Activated T-helper 17 cell treated with anti-CD3 and anti-CD28 coated beads, Interleukin-2, amount 50 U/mL, for 72 hours (primary cell): ENCODE data around the gene DEFB125. TPM values are rescaled to one million over a fixed set of nuclear protein-coding genes. Genes with fewer than 3 reads are reported as not detected.
"Not testable (repeated sequence)": the region's sequence is repeated elsewhere in the genome, so short reads cannot be mapped to it uniquely, and the experiment has no call there.

Experiments
- ATAC-seq: fragments of 150-1000 bp; cut with Tn5 transposase; replicated peaks from 2 replicates; pipeline ENCODE4 v1.10.0; 2021; ENCODE audit warnings: mild to moderate bottlenecking, moderate library complexity
- H3K27ac Mint-ChIP-seq: one replicate; pipeline ENCODE4 v1.8.0; 2022; ENCODE audit warnings: mixed read lengths
- H3K27me3 Mint-ChIP-seq: one replicate; pipeline ENCODE4 v1.8.0; 2022; ENCODE audit warnings: mixed read lengths
- H3K36me3 Mint-ChIP-seq: one replicate; pipeline ENCODE4 v1.8.0; 2022; ENCODE audit warnings: low read depth, mild to moderate bottlenecking, mixed read lengths
- H3K4me1 Mint-ChIP-seq: one replicate; pipeline ENCODE4 v1.8.0; 2022; ENCODE audit warnings: mixed read lengths
- H3K4me3 Mint-ChIP-seq: one replicate; pipeline ENCODE4 v1.8.0; 2022; ENCODE audit warnings: mild to moderate bottlenecking, mixed read lengths
- H3K9me3 Mint-ChIP-seq: one replicate; pipeline ENCODE4 v1.8.0; 2022; ENCODE audit warnings: mixed read lengths
- total RNA-seq, 2 donors: library from RNA; stranded (reverse); gene quantifications; one replicate each; pipeline ENCODE4 v1.2.3, GENCODE V29; 2022

DEFB125 gene
- total RNA-seq, 2 donors from 2014 or later: not detected

DNA sequence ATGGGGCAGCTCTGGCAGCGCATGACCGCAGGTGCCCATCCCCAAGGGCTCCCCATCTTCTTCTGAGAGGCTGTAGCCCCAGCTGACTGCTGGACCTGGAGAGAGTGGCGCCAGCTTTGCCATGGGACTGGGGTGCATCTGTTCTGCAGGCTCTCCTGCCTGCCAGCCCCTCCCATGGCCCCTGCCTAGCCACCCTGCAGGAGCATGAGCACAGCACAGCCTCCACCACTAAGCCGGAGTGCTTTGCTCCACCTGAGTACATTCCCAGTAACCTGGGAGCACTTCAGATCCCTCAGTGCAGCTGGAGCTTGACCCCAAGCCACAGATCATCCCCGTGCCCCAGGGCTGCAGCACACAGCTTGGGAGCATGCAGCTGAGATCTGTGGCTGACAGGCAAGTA lies 16.0 kb downstream of the DEFB125 start:
- Mint-ChIP-seq H3K36me3 (no peaks in the 10 kb centered on the region), H3K27me3 (peaks cover 49% of the 10 kb centered on the region), H3K27ac (no peak overlapping the region), H3K4me1 (no peaks in the 10 kb centered on the region), H3K9me3 (no peaks in the 10 kb centered on the region), H3K4me3 (no peak overlapping the region)
- ATAC-seq: no peak

DNA sequence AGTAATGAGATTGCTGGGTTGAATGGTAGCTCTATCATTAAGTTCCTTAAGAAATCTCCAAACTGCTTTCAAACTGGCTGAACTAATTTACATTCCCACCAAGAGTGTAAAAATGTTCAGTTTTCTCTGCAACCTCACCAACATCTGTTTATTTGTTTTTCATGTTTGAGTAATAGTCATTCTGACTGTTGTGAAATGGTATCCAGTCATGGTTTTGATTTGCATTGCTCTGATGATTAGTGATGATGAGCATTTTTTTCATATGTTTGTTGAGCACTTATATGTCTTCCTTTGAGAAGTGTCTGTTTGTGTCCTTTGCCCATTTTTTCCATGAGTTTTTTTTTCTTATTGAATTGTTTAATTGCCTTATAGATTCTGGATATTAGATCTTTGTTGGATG lies 24.9 kb downstream of the DEFB125 start:
- Mint-ChIP-seq H3K27me3 (peaks cover 25% of the 10 kb centered on the region), H3K4me3 (no peak overlapping the region), H3K9me3 (peaks cover 8% of the 10 kb centered on the region), H3K4me1 (no peaks in the 10 kb centered on the region), H3K36me3 (no peaks in the 10 kb centered on the region), H3K27ac (no peak overlapping the region)
- ATAC-seq: no peak

DNA sequence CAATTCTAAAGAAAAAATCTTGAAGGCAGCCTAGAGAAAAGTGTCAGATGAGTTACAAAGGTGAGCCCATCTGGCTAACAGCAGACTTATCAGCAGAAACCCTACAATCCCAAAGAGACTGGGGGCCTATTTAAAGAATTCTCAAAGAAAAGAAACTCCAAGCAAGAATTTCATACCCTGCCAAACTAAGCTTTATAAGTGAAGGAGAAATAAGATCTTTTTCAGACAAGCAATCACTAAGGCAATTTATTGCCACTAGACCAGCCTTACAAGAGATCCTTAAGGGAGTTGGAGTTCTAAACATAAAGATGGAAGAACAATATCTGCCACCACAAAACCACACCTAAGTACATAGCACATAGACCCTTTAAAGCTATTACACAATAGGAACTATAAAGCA lies 30.0 kb downstream of the DEFB125 start:
- Mint-ChIP-seq H3K27ac (no peak overlapping the region), H3K4me3 (no peak overlapping the region)

DNA sequence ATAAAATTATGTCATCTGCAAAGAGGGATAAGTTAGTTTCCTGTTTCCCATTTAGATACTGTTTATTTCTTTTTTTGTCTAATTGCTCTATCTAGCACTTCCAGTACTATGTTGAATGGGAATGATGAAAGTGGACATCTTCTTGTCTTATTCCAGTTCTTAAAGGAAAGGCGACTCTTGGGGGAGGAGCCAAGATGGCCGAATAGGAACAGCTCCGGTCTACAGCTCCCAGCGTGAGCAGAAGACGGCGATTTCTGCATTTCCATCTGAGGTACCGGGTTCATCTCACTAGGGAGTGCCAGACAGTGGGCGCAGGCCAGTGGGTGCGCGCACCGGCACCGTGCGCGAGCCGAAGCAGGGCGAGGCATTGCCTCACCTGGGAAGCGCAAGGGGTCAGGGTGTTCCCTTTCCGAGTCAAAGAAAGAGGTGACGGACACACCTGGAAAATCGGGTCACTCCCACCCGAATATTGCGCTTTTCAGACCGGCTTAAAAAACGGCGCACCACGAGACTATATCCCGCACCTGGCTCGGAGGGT lies 42.4 kb downstream of the DEFB125 start:
- not testable (repeated sequence) for ATAC-seq, H3K4me1 Mint-ChIP-seq, H3K4me3 Mint-ChIP-seq, H3K27ac Mint-ChIP-seq, H3K9me3 Mint-ChIP-seq, H3K36me3 Mint-ChIP-seq
- peaks cover 15% of the 10 kb centered on the region for H3K27me3 Mint-ChIP-seq

More for the DNA sequence above, 30.0 kb downstream of the DEFB125 start:
- H3K4me1 Mint-ChIP-seq: no peaks in the 10 kb centered on the region
- H3K9me3 Mint-ChIP-seq: peaks cover 13% of the 10 kb centered on the region
- ATAC-seq: no peak
- peaks cover 60% of the 10 kb centered on the region for H3K27me3 Mint-ChIP-seq
- no peaks in the 10 kb centered on the region for H3K36me3 Mint-ChIP-seq

DNA sequence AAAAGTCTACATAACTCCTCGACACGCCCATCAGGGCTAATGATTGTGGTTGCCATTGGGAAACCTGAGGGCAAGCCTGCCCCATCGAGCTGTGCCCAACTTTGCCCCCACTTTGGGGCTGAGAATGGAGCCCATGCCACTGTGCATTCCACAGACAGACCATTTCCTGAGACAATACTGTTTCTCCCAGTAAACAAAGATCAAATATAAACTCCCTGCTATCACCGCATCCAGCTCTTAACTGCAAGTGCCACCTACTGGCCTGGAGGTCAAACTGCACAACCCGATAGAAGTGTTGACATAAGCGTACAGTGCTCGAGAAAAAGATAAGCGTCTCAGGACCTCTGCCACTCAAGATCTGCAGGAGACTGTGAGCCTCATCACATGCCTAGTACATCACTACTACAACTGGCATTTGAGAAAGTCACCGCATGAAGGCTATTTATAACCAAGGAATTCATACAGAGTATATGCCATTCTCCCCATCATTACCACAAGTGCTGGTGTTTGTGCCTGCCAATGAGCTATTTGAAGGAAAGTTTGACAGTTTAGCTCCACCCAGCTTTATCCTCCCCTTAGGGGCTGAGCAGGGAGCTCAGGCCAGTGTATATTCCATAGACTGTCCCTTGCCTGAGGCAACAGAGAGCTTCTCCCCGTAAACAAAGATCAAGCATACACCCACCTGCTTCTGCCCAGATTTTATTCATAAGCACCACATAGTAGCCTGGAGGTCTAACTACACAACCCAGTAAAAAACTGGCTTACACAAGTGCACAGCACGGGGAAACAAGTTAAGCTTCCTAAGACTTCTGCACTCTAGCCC lies 50.4 kb downstream of the DEFB125 start:
- Mint-ChIP-seq H3K9me3 (peaks cover 5% of the 10 kb centered on the region), H3K36me3 (no peaks in the 10 kb centered on the region), H3K27me3 (peaks cover 34% of the 10 kb centered on the region), H3K4me3 (no peak overlapping the region), H3K4me1 (no peaks in the 10 kb centered on the region), H3K27ac (no peak overlapping the region)
- no peak for ATAC-seq

DNA sequence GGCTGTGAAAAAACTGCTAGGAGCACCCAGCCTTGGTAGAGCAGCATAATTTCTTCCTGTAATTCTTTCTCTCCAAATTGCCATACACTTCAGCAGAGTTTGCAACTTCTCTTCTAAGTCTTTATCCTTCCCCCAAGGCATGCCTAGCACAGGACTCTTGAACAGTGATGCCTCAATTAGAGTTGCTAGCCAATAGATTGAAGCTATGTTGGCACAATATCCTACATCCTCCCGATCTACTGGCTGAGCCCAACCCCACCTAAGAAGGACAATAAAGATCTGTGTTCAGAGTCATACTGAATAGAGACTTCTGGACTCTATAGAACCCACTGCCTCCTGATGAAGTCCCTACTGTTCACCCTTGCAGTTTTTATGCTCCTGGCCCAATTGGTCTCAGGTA lies 54.8 kb downstream of the DEFB125 start, which contains the start of gene DEFB126:
TSS of gene DEFB126 (plus strand) at position 301 of the 400 bp plus-strand sequence. CDS start at position 340, 39 bp downstream.
- Mint-ChIP-seq H3K36me3 (no peaks in the 10 kb centered on the region), H3K27me3 (peaks cover 48% of the 10 kb centered on the region), H3K27ac (no peak within 1 kb of the TSS), H3K9me3 (peaks cover 5% of the 10 kb centered on the region), H3K4me1 (no peaks in the 10 kb centered on the region), H3K4me3 (no peak within 1 kb of the TSS)
- ATAC-seq: no peak

DNA sequence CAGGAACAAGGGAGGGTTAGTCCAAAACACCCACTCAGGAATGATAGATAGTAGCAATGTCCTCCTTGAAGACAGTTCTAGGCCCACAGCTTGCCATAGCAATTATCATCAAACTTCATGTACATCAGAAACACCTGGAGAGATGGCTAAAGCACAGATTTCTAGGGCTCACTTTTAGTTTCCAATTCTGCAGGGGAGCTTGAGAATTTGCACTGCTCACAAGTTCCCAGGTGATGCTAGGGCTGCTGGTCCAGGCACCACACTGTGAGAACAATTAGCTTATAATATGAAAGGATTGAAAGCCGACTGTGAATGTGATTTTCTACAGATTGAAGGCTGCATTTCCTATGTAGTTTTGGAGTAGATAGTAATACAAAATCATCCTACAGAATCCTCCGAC lies 58.4 kb downstream of the DEFB125 start:
- H3K4me3 Mint-ChIP-seq: no peak overlapping the region
- H3K4me1 Mint-ChIP-seq: no peaks in the 10 kb centered on the region
- ATAC-seq: no peak
- no peaks in the 10 kb centered on the region for H3K9me3 Mint-ChIP-seq
- no peaks in the 10 kb centered on the region for H3K36me3 Mint-ChIP-seq
- peaks cover 36% of the 10 kb centered on the region for H3K27me3 Mint-ChIP-seq
- H3K27ac Mint-ChIP-seq: no peak overlapping the region

Other genes with a start within 250 kb of the DEFB125 start
- not detected for gene DEFB126, start 54.9 kb downstream of the DEFB125 start, total RNA-seq
- gene DEFB127, start 69.8 kb downstream of the DEFB125 start, total RNA-seq: not detected
- gene DEFB128, start 102.0 kb downstream of the DEFB125 start, total RNA-seq: not detected
- not detected for gene DEFB129, start 139.6 kb downstream of the DEFB125 start, total RNA-seq
- not detected for gene DEFB132, start 170.1 kb downstream of the DEFB125 start, total RNA-seq
- gene C20orf96, start 203.1 kb downstream of the DEFB125 start, total RNA-seq: 1 to 10 TPM; 5.2 to 6.0 TPM
- gene ZCCHC3, start 209.9 kb downstream of the DEFB125 start, total RNA-seq: 10 to 100 TPM; 16.0 to 16.6 TPM
- 1 to 10 TPM; 4.0 to 6.5 TPM for gene SOX12, start 237.9 kb downstream of the DEFB125 start, total RNA-seq